GM19025 (cell line): ENCODE measurements around the gene MMP19.
"Not testable (repeated sequence)": the region's sequence is repeated elsewhere in the genome, so short reads cannot be mapped to it uniquely, and the experiment has no call there.

Source experiments
- ATAC-seq: cut with Tn5 transposase; IDR thresholded peaks from one replicate; pipeline ENCODE4 v1.9.1; 2021; ENCODE audit warnings: mild to moderate bottlenecking, low read depth, moderate library complexity; ENCODE audit not compliant: unreplicated experiment

The MMP19 gene

GRCh38 chr12:55845361-55845760 is 2.6 kb upstream of the MMP19 start:
- no peak for ATAC-seq

- no peak for ATAC-seq
Measured at GRCh38 chr12:55844961-55845360, 2.2 kb upstream of the MMP19 start.

GRCh38 chr12:55843431-55843830 is 695 bp upstream of the MMP19 start:
- no peak for ATAC-seq

GRCh38 chr12:55840581-55841351 is 2.0 kb downstream of the MMP19 start:
- no peak for ATAC-seq

- no peak for ATAC-seq
Measured at GRCh38 chr12:55839345-55840140, 3.2 kb downstream of the MMP19 start.

- ATAC-seq: no peak
Measured at GRCh38 chr12:55838361-55838760, 4.4 kb downstream of the MMP19 start.

GRCh38 chr12:55834400-55834799 is 8.3 kb downstream of the MMP19 start:
- not testable (repeated sequence) for ATAC-seq

GRCh38 chr12:55833056-55833455 is 9.7 kb downstream of the MMP19 start:
- no peak for ATAC-seq

- ATAC-seq: no peak
Measured at GRCh38 chr12:55831447-55831815, 11.3 kb downstream of the MMP19 start.

- no peak for ATAC-seq
Measured at GRCh38 chr12:55830601-55831446, 11.9 kb downstream of the MMP19 start.

GRCh38 chr12:55829967-55830600 is 12.7 kb downstream of the MMP19 start:
- peak; percentile 15 for ATAC-seq

GRCh38 chr12:55828357-55828756 is 14.4 kb downstream of the MMP19 start:
- no peak for ATAC-seq

GRCh38 chr12:55827806-55828205 is 14.9 kb downstream of the MMP19 start:
- ATAC-seq: no peak

GRCh38 chr12:55824726-55825125 is 18.0 kb downstream of the MMP19 start:
- ATAC-seq: no peak

- no peak for ATAC-seq
Measured at GRCh38 chr12:55823419-55823818, 19.3 kb downstream of the MMP19 start.

- no peak for ATAC-seq
Measured at GRCh38 chr12:55822228-55822627, 20.5 kb downstream of the MMP19 start.

- no peak for ATAC-seq
Measured at GRCh38 chr12:55820679-55821078, 22.1 kb downstream of the MMP19 start.

GRCh38 chr12:55818886-55819285 is 23.9 kb downstream of the MMP19 start:
- no peak for ATAC-seq

GRCh38 chr12:55818140-55818728 is 24.5 kb downstream of the MMP19 start:
- ATAC-seq: peak; percentile 12
